Measurements from ENCODE around the gene ITPRID2. TPM values are rescaled to one million over a fixed set of nuclear protein-coding genes. Genes with fewer than 3 reads are reported as not detected.

Gene ITPRID2
- total RNA-seq, 1 experiment from 2014 or later: 1,605 TPM

DNA sequence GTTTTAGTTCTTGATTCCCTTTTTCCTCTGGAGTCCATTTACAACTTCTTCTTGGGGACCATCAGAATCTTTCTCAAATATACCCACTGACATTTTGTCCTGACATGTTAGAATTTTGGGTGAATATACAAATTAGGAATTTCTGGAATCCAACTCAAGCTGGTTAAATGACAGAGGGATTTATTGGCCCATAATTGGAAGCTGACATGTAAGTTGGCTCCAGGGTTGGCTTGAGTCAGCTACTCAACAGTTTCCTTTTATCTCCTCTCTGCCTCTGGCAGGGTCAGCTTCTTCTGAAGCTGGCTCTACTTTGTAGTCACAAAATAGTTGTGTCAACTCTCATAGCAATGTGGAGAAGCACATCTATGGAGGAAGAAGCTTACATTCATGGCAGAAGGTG lies 57.5 kb downstream of the ITPRID2 start (continued):
- TF ChIP-seq, protein P1, sequence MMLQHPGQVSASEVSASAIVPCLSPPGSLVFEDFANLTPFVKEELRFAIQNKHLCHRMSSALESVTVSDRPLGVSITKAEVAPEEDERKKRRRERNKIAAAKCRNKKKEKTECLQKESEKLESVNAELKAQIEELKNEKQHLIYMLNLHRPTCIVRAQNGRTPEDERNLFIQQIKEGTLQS (IDR thresholded peaks at IDR 0.05): no peak

DNA sequence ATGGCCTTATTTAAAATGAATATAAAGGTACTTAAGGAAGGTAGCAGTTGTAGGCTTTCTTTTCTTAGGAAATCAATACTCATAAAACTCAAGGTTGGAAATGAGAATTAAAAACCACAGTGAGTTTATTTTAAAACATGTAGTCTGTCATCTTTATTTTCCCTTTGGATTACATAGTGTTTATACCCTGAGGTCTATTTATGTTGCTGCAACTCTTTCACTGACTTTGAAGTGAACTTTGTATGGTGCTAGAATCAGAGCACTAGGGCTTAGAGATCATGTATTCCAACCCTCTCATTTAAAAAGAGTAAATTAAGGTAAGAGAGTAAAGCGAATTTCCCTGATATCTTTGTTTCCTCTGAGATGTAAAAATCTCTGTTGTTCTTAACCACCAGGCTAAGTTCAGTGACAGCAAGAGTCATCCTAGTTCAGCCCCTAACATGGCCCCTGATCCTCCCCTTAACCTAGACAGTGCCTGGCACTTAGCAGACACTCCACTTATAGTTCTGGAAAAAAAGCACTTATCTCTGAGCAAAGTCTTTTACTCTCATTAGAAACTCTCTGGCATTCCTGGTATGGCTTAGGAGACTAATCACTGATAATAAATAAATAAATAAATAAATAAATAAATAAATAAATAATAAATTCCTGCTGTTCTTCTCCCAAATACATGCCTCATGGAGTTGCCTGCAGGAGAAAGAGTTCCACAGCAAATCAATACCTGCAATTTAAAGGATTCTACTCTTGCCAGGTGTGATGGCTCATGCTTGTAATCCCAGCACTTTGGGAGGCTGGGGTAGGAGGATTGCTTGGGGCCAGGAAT lies 61.1 kb downstream of the ITPRID2 start:
- H3K4me3 ChIP-seq (replicated peaks in 1 of 2; ENCODE audit: low read depth in 1 of 2, low read length in 2 of 2): no peak overlapping the region
- CTCF ChIA-PET: interaction anchor here (2.5 kb wide), 1 partner anchor 125 kb away, joined by 8 read pairs; no protein-coding TSS in a partner anchor
- H3K4me1 ChIP-seq (ENCODE audit: control insufficient read depth in 1 of 2, insufficient read depth in 2 of 2, low read length in 2 of 2): peaks cover 79 to 97% of the 10 kb centered on the region in 2 experiments
- TF ChIP-seq CBX3 (IDR thresholded peaks at IDR 0.05; ENCODE audit: low read depth) (no peak), YY1 (IDR thresholded peaks at IDR 0.05; ENCODE audit: extremely low read depth, insufficient replicate concordance, low read depth, low read length) (no peak), RAD21 (IDR thresholded peaks at IDR 0.05; ENCODE audit: low read depth) (no peak), SP1 (IDR thresholded peaks at IDR 0.05; ENCODE audit: low read depth) (no peak), SIN3A (IDR thresholded peaks at IDR 0.05; ENCODE audit: low read depth) (0 out of 2 replicates have a peak, but pooled peaks have one; percentile 13), SRF (IDR thresholded peaks at IDR 0.05; ENCODE audit: low read depth) (no peak), EZH2 (IDR thresholded peaks at IDR 0.05) (no peak)
- TF ChIP-seq, protein P2, sequence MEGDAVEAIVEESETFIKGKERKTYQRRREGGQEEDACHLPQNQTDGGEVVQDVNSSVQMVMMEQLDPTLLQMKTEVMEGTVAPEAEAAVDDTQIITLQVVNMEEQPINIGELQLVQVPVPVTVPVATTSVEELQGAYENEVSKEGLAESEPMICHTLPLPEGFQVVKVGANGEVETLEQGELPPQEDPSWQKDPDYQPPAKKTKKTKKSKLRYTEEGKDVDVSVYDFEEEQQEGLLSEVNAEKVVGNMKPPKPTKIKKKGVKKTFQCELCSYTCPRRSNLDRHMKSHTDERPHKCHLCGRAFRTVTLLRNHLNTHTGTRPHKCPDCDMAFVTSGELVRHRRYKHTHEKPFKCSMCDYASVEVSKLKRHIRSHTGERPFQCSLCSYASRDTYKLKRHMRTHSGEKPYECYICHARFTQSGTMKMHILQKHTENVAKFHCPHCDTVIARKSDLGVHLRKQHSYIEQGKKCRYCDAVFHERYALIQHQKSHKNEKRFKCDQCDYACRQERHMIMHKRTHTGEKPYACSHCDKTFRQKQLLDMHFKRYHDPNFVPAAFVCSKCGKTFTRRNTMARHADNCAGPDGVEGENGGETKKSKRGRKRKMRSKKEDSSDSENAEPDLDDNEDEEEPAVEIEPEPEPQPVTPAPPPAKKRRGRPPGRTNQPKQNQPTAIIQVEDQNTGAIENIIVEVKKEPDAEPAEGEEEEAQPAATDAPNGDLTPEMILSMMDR (IDR thresholded peaks at IDR 0.05 in 2 of 3, conservative IDR thresholded peaks at IDR 0.05 in 1 of 3; ENCODE audit: borderline replicate concordance in 1 of 3, insufficient read depth in 1 of 3, low read depth in 2 of 3, low read length in 2 of 3): no peak
- DNase-seq (ENCODE audit: low read depth, low spot score) (no peak), ATAC-seq (no peak)
- H3K9me2 ChIP-seq (ENCODE audit: insufficient read depth): no peaks in the 10 kb centered on the region
- H3K9me3 ChIP-seq (ENCODE audit: control insufficient read depth in 1 of 2, insufficient read depth in 1 of 2, low read depth in 1 of 2, low read length in 2 of 2): no peaks in the 10 kb centered on the region
- intact Hi-C loops (cut with micrococcal nuclease): loop anchor here (5.0 kb wide), 1 partner anchor 170 kb away; no protein-coding TSS in a partner anchor
- H3K79me2 ChIP-seq (ENCODE audit: insufficient read depth, low read length): peaks cover 8% of the 10 kb centered on the region; the same call in 1 of the 2 replicates
- peak overlapping the region; percentile 61; the same call in 1 of the 2 replicates for H3K9ac ChIP-seq (ENCODE audit: low read length)
- BruUV-seq (replicated peaks): no TSS peak
- H3K36me3 ChIP-seq (ENCODE audit: control insufficient read depth in 1 of 2, insufficient read depth in 2 of 2, low read length in 2 of 2): no peaks in the 10 kb centered on the region
- no peaks in the 10 kb centered on the region for H3K27me3 ChIP-seq (ENCODE audit: insufficient read depth, low read length)
- RAD21 ChIA-PET (ENCODE audit: low non-redundant PET in 1 of 2, low total read pairs in 2 of 2, uncharacterized antibody in 2 of 2, unreplicated experiment in 2 of 2): no interaction called here
- POLR2A ChIA-PET: no interaction called here
- H3K27ac ChIP-seq (ENCODE audit: low read depth, low read length): peak overlapping the region; percentile 98
- H4K20me1 ChIP-seq (ENCODE audit: insufficient read depth): no peaks in the 10 kb centered on the region
- H2AFZ ChIP-seq (ENCODE audit: low read depth, low read length, poor library complexity, severe bottlenecking): peak overlapping the region; percentile 29
- H3K4me2 ChIP-seq (ENCODE audit: low read length): peak overlapping the region; percentile 59
